Forelimb muscle (tissue), 1 donor: ENCODE measurements around the gene GIGYF1. TPM values are rescaled to one million over a fixed set of nuclear protein-coding genes. Genes with fewer than 3 reads are reported as not detected.

Experiments used
- polyA plus RNA-seq: library from polyadenylated mRNA; unstranded; fragments of 120-200 nt; gene quantifications from one replicate; pipeline ENCODE4 v1.2.1, GENCODE V29; 2013; ENCODE audit not compliant: insufficient read length

Gene GIGYF1
- polyA plus RNA-seq, 1 donor, result 30.2 TPM

Other genes starting within 250 kb of the GIGYF1 start
- gene SPACDR, start 230.0 kb downstream of the GIGYF1 start, polyA plus RNA-seq, result 1.7 TPM
- gene TSC22D4, start 215.0 kb downstream of the GIGYF1 start, polyA plus RNA-seq, result 49.8 TPM
- 1.8 TPM for gene NYAP1, start 210.3 kb downstream of the GIGYF1 start, polyA plus RNA-seq
- gene AGFG2, start 155.0 kb downstream of the GIGYF1 start, polyA plus RNA-seq, result 10.4 TPM
- 3.5 TPM for gene SAP25, start 120.3 kb downstream of the GIGYF1 start, polyA plus RNA-seq
- 25.3 TPM for gene LRCH4, start 108.1 kb downstream of the GIGYF1 start, polyA plus RNA-seq
- gene FBXO24, start 107.9 kb downstream of the GIGYF1 start, polyA plus RNA-seq, result 1.0 TPM
- gene PCOLCE, start 91.9 kb downstream of the GIGYF1 start, polyA plus RNA-seq, result 224 TPM
- gene MOSPD3, start 81.7 kb downstream of the GIGYF1 start, polyA plus RNA-seq, result 17.1 TPM
- gene TFR2, start 52.7 kb downstream of the GIGYF1 start, polyA plus RNA-seq, result 0.90 TPM
- gene ACTL6B, start 37.8 kb downstream of the GIGYF1 start, polyA plus RNA-seq, result not detected
- 139 TPM for gene GNB2, start 20.5 kb downstream of the GIGYF1 start, polyA plus RNA-seq
- gene POP7, start 11.9 kb upstream of the GIGYF1 start, polyA plus RNA-seq, result 21.0 TPM
- gene EPO, start 26.2 kb upstream of the GIGYF1 start, polyA plus RNA-seq, result 0.18 TPM
- not detected for gene ZAN, start 39.3 kb upstream of the GIGYF1 start, polyA plus RNA-seq
- gene EPHB4, start 133.3 kb upstream of the GIGYF1 start, polyA plus RNA-seq, result 38.8 TPM
- 20.7 TPM for gene SLC12A9, start 158.5 kb upstream of the GIGYF1 start, polyA plus RNA-seq
- 41.1 TPM for gene TRIP6, start 173.1 kb upstream of the GIGYF1 start, polyA plus RNA-seq
- 98.4 TPM for gene SRRT, start 180.9 kb upstream of the GIGYF1 start, polyA plus RNA-seq
- 2.0 TPM for gene UFSP1, start 195.5 kb upstream of the GIGYF1 start, polyA plus RNA-seq
- gene ACHE, start 201.6 kb upstream of the GIGYF1 start, polyA plus RNA-seq, result 67.1 TPM